Psoas muscle (tissue), 8 donors: ENCODE results near the gene PDZK1IP1. TPM values are rescaled to one million over a fixed set of nuclear protein-coding genes. Genes with fewer than 3 reads are reported as not detected.
"Not testable (repeated sequence)": the region's sequence is repeated elsewhere in the genome, so short reads cannot be mapped to it uniquely, and the experiment has no call there.

Experiments
- ATAC-seq, 4 donors: fragments of 200-7000 bp; cut with Tn5 transposase; one replicate each; pipeline ENCODE4 v1.9.1; 2020; ENCODE audit warnings: moderate library complexity in 3 of 4, mild to moderate bottlenecking in 2 of 4
- DNase-seq, 2 donors: peaks; one replicate each; pipeline ENCODE4 v3.0.0-alpha.2; 2020
- H3K27ac ChIP-seq: fragments of 200-600 bp; one replicate; pipeline ENCODE4 v1.8.0; 2022
- H3K27me3 ChIP-seq, 3 donors: fragments of 200-600 bp in 1 of 3; one replicate each; pipeline versions ENCODE4 v1.6.1 to v1.8.0; 2013 to 2022; ENCODE audit warnings: low read length in 2 of 3, mild to moderate bottlenecking in 2 of 3, moderate library complexity in 1 of 3; ENCODE audit not compliant: insufficient read depth in 3 of 3
- H3K36me3 ChIP-seq, 2 donors: fragments of 200-600 bp in 1 of 2; one replicate each; pipeline versions ENCODE4 v1.6.1 to v1.8.0; 2013 to 2022; ENCODE audit warnings: low read depth in 1 of 2, mild to moderate bottlenecking in 1 of 2, moderate library complexity in 1 of 2; ENCODE audit not compliant: insufficient read depth in 1 of 2
- H3K4me1 ChIP-seq: fragments of 200-600 bp; one replicate; pipeline ENCODE4 v1.8.0; 2022
- H3K4me3 ChIP-seq: fragments of 200-600 bp; one replicate; pipeline ENCODE4 v1.8.0; 2022; ENCODE audit warnings: mild to moderate bottlenecking
- H3K9me3 ChIP-seq: fragments of 200-600 bp; one replicate; pipeline ENCODE4 v1.8.0; 2022
- WGBS, 3 donors: extraction: QIAGEN DNeasy Blood & Tissue Kit; methylation state at CpG; one replicate each; pipeline versions ENCODE4 v1.1.6 to v1.1.7; 2013; 5-methylcytosine and 5-hydroxymethylcytosine counted together
- intact Hi-C, 2 donors: fragments of 100-400 bp; cut with DNase I; formaldehyde crosslinking; loops; one replicate each; pipeline versions ENCODE4 v1.11.0 to v1.14.2; 2022
- polyA plus RNA-seq, 3 donors: library from polyadenylated mRNA; stranded (reverse); fragments of 200-250 nt; gene quantifications; one replicate each; pipeline ENCODE4 v1.2.3, GENCODE V29; 2013
- total RNA-seq, 4 donors: library from RNA; stranded (reverse); fragmentation: NEBNext Ultra II Directional in 2 of 4; extraction: Animal tissue kit (Norgen Biotek cat#: 25700) in 2 of 4; gene quantifications; one replicate each; pipeline versions ENCODE4 v1.2.1 to v1.2.4, GENCODE V29; 2021 to 2023
- TF ChIP-seq, protein P1 (sequence below): fragments of 200-600 bp; IDR thresholded peaks from one replicate; pipeline ENCODE4 v1.8.0; 2022; ENCODE audit warnings: antibody characterized with exemption
- donor health status: healthy with polysubstance abuse.
- donor health status: DM: no; HTN: no; CAD: no; lungs with moderate emphysema.
- donor health status: Bipolar disorder and iron deficiency.
- donor health status: healthy.
- donor health status: DM: yes; HTN: yes; CAD: no.
- donor health status: DM: no; HTN: no; CAD: no.
- donor health status: DM: no; HTN: no; CAD: no.
- donor health status: DM: yes; HTN: yes; CAD: no.

PDZK1IP1 gene
- total and polyA plus RNA-seq, 7 donors, result 0.11 to 1.4 (median 0.39) TPM; not detected in 1

DNA sequence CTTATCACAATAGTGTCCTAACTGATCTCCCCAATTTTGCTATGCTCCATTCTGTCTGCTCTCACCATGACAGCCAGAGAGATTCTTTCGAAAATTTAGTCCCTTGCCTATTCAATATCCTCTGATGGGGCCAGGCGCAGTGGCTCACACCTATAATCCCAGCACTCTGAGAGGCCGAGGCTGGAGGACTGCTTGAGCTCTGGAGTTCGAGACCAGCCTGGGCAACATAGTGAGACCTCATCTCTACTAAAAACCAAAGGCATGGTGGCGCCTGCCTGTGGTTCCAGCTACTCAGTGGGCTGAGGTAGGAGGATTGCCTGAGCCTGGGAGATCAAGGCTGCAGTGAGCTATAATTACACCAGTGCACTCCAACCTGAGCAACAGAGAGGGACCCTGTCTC is 16.1 kb upstream of the PDZK1IP1 start:
- TF ChIP-seq, protein P1, sequence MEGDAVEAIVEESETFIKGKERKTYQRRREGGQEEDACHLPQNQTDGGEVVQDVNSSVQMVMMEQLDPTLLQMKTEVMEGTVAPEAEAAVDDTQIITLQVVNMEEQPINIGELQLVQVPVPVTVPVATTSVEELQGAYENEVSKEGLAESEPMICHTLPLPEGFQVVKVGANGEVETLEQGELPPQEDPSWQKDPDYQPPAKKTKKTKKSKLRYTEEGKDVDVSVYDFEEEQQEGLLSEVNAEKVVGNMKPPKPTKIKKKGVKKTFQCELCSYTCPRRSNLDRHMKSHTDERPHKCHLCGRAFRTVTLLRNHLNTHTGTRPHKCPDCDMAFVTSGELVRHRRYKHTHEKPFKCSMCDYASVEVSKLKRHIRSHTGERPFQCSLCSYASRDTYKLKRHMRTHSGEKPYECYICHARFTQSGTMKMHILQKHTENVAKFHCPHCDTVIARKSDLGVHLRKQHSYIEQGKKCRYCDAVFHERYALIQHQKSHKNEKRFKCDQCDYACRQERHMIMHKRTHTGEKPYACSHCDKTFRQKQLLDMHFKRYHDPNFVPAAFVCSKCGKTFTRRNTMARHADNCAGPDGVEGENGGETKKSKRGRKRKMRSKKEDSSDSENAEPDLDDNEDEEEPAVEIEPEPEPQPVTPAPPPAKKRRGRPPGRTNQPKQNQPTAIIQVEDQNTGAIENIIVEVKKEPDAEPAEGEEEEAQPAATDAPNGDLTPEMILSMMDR, result no peak
- H3K27ac ChIP-seq, result no peak overlapping the region
- H3K4me1 ChIP-seq, result peaks cover 4% of the 10 kb centered on the region
- no peak overlapping the region for H3K4me3 ChIP-seq
- intact Hi-C loops, result no loop called here
- H3K27me3 ChIP-seq, result peaks cover 0 to 27% (median 6%) of the 10 kb centered on the region in 3 donors
- H3K36me3 ChIP-seq, result no peaks in the 10 kb centered on the region
- peaks cover 5% of the 10 kb centered on the region for H3K9me3 ChIP-seq
- WGBS, 3 donors, result 89 to 94% (median 91%) methylated on average over 5 of the region's 5 CpGs
- DNase-seq (no peak), ATAC-seq (no peak)

DNA sequence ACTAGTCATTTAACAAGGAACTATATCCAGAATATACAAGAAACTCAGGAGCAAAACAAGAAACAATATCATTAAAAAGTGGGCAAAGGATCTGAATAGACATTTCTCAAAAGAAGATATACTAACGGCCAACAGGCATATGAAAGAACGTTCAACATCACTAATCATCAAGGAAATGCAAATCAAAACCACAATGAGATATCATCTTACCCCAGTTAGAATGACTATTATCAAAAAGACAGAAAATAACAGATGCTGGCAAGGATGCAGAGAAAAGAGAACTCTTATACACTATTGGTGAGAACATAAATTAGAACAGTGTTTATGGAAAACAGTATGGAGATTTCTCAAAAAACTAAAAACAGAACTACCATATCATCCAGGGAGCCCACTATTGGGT is 13.7 kb upstream of the PDZK1IP1 start:
- H3K4me3 ChIP-seq, H3K36me3 ChIP-seq, DNase-seq, H3K27ac ChIP-seq, H3K4me1 ChIP-seq, ATAC-seq, H3K9me3 ChIP-seq, intact Hi-C loops: not testable (repeated sequence)
- peaks cover 0 to 27% (median 4%) of the 10 kb centered on the region in 3 donors for H3K27me3 ChIP-seq
- WGBS, 3 donors, result 26 to 55% (median 51%) methylated on average over 2 of the region's 2 CpGs

DNA sequence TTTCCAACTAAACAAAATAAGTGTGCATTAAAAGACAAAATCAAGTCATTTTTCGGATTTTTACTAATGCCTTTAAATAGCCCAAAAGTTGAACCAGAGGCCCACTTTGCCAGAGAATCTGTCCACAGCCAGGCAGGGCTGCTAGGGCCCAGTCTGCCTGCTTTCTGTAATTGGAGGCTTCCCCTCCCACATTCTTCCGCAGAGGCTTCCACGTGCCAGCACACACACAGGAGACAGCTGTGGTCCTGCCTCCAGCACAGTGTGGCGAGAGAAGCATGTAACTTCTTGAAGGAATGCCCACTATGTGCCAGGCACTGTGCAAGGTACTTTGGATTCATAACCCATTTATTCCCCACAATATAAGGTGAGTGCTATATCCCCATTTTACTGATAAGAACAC is 11.3 kb upstream of the PDZK1IP1 start:
- intact Hi-C loops, result no loop called here
- no peak overlapping the region for H3K27ac ChIP-seq
- 13 to 16% (median 13%) methylated on average over 4 of the region's 4 CpGs for WGBS, 3 donors
- H3K27me3 ChIP-seq, result peaks cover 0 to 23% (median 3%) of the 10 kb centered on the region in 3 donors
- peak in 2 of 4 donors; percentile 50 to 88 for ATAC-seq
- TF ChIP-seq, protein P1, result no peak
- H3K4me1 ChIP-seq, result peaks cover 5% of the 10 kb centered on the region
- H3K36me3 ChIP-seq, result no peaks in the 10 kb centered on the region
- H3K4me3 ChIP-seq, result no peak overlapping the region
- peaks cover 5% of the 10 kb centered on the region for H3K9me3 ChIP-seq
- DNase-seq, result no peak

DNA sequence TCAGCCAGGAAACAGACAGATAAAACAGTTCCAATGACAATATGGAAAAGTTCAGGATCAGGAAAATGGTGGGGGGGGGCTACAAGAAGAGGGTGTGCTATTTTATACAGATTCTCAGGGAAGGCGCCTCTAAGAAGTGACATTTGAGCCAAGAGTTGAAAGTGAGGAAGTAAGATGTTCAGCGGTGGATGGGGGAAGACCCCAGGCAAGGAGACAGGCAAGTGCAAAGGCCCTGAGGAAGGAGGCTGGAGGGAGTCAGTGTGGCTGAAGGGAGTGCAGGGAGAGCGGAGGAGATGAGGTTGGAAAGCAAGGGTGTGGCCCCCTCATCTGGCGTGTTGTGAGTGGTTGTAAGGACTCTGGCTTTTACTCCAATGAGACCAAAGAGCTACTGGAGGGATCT is 8.4 kb upstream of the PDZK1IP1 start:
- DNase-seq, result no peak
- 85 to 90% (median 88%) methylated on average over 4 of the region's 4 CpGs for WGBS, 3 donors
- H3K9me3 ChIP-seq, result peaks cover 5% of the 10 kb centered on the region
- no peak overlapping the region for H3K4me3 ChIP-seq
- intact Hi-C loops, result no loop called here
- H3K27me3 ChIP-seq, result peaks cover 0 to 15% (median 0%) of the 10 kb centered on the region in 3 donors
- H3K36me3 ChIP-seq, result no peaks in the 10 kb centered on the region
- H3K4me1 ChIP-seq, result peaks cover 5% of the 10 kb centered on the region
- H3K27ac ChIP-seq, result no peak overlapping the region
- TF ChIP-seq, protein P1, result no peak
- no peak for ATAC-seq

DNA sequence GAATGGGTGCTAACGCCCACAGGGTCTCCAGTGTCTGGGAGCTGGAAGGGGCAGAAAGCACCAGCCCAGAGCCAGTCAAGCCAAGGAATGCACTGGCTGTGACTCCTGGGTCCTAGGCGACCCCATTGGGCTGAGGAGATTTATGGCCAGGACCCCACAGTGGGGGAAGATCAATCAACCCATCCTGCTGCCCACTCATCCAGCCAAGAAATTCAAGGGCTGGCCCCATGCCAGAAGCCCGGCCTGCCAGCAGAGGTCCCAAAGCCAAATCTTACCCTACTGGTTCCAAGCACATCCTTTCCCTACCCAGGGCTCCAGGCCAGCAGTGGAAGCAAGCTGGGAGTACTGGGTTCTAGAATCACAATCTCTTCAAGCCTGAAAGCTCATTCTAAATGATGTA is 6.8 kb upstream of the PDZK1IP1 start:
- H3K9me3 ChIP-seq, result no peaks in the 10 kb centered on the region
- H3K36me3 ChIP-seq, result no peaks in the 10 kb centered on the region
- peaks cover 0 to 10% (median 0%) of the 10 kb centered on the region in 3 donors for H3K27me3 ChIP-seq
- H3K4me1 ChIP-seq, result peaks cover 5% of the 10 kb centered on the region
- DNase-seq, result no peak
- intact Hi-C loops, result no loop called here
- 39 to 60% (median 49%) methylated on average over 3 of the region's 3 CpGs for WGBS, 3 donors
- TF ChIP-seq, protein P1, result no peak
- H3K4me3 ChIP-seq, result no peak overlapping the region
- H3K27ac ChIP-seq, result no peak overlapping the region
- no peak for ATAC-seq

DNA sequence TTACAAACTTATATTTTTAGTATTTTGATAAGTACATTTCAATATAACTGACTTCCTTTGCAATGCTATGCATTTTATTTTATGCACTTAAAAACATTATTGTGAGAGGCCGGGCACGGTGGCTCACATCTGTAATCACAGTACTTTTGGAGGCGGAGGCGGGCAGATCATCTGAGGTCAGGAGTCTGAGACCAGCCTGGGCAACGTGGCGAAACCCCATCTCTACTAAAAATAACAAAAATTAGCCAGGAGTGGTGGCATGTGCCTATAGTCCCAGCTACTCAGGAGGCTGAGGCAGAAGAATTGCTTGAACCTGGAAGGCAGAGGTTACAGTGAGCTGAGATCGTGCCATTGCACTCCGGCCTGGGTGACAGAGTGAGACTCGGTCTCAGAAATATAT is 6.1 kb upstream of the PDZK1IP1 start:
- DNase-seq, H3K9me3 ChIP-seq, H3K27ac ChIP-seq, H3K4me3 ChIP-seq, H3K36me3 ChIP-seq, H3K4me1 ChIP-seq, ATAC-seq, intact Hi-C loops: not testable (repeated sequence)
- WGBS, 3 donors, result 64 to 86% (median 85%) methylated on average over 9 of the region's 9 CpGs
- peaks cover 0 to 10% (median 0%) of the 10 kb centered on the region in 3 donors for H3K27me3 ChIP-seq
